GM18502 (cell line): Measurements from ENCODE around the gene PLEKHB2.
"Not testable (repeated sequence)": the region's sequence is repeated elsewhere in the genome, so short reads cannot be mapped to it uniquely, and the experiment has no call there.

Experiments used
- ATAC-seq: cut with Tn5 transposase; IDR thresholded peaks from one replicate; pipeline ENCODE4 v1.9.1; 2021; ENCODE audit warnings: mild to moderate bottlenecking; ENCODE audit not compliant: unreplicated experiment, poor library complexity

Gene PLEKHB2

DNA sequence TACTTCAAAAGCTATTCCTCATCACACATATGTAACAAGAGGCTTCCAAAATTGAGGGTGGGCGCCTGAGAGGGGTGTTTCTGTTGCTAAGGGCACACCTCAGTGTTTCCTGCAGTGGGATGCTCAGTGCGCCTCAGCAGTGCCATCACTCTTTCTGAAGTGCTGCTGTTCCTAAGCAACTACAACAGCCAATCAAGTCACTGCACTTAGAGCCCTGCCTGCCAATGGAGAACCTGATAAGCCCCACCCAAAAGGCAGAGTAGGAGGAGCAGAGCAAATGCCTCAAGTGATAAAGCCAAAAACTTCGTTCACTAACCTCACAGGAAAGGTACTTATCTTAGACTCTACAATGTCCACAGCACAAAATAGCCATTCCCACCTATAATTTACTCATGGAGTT, 88.3 kb downstream of the PLEKHB2 start:
- ATAC-seq = not testable (repeated sequence)

GRCh38 chr2:131196186-131196585, 91.0 kb downstream of the PLEKHB2 start:
- ATAC-seq = not testable (repeated sequence)
